ENCODE measurements around the gene RLBP1.

DNA sequence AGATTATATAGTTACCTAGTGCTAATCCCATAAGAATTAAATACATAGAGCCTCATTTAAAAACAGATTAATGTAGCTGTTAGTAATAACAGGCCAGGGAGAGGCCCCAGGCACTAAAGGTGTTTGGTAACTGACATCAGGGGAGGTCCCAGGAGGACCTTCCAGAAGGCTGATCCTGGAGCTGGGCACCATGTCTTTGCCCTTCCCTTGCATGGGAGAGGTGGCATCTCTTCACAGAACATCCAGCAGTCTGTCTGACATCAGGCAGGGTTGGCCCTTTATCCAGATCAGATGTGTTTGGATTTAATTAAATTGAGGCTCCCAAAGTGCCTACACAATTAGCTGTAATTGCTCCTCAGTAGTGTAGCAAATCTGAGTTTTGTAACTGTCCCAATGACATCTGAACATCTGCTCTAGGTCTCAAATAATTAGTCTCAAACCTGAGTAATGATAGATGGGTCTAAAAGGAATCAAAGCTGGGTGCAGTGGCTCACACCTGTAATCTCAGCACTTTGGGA is 53.0 kb downstream of the RLBP1 start:
- TF ChIP-seq EZH2 (IDR thresholded peaks at IDR 0.05; ENCODE audit: insufficient read depth, poor library complexity, severe bottlenecking) (no peak), EZH2phosphoT487 (IDR thresholded peaks at IDR 0.05; ENCODE audit: insufficient read depth, low read depth) (no peak)

Measured in GM23248 (cell line).